22Rv1 (cell line): Measurements from ENCODE around the gene HCK.

Source experiments
- ZFX ChIP-seq: fragments of 450-650 bp; IDR thresholded peaks from 2 replicates; pipeline ENCODE4 v1.6.1; 2017; ENCODE audit warnings: antibody characterized with exemption, borderline replicate concordance
- TF ChIP-seq, protein P1 (sequence below): fragments of 450-650 bp; IDR thresholded peaks from 2 replicates; pipeline ENCODE4 v1.5.1; 2017; ENCODE audit warnings: mild to moderate bottlenecking

DNA sequence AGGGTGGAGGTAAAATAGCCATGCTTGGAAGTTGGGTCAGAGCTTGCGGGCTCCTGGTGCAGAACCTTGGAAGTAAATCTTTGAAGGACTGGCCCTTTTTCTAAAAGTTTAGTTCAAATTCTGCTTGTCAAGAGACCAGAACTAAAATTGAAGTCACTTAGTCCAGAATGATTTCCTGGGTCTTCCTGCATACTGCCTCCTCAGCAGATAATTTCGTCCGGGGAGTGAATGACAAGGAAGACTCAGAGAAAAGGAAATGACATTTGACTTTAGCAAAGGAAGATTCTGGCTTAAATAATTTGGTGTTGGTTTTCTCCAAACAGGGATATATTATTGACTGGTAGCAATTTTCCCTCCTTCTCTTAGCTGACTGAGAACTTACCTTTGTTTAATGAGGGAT, 58.7 kb downstream of the HCK start:
- TF ChIP-seq, protein P1, sequence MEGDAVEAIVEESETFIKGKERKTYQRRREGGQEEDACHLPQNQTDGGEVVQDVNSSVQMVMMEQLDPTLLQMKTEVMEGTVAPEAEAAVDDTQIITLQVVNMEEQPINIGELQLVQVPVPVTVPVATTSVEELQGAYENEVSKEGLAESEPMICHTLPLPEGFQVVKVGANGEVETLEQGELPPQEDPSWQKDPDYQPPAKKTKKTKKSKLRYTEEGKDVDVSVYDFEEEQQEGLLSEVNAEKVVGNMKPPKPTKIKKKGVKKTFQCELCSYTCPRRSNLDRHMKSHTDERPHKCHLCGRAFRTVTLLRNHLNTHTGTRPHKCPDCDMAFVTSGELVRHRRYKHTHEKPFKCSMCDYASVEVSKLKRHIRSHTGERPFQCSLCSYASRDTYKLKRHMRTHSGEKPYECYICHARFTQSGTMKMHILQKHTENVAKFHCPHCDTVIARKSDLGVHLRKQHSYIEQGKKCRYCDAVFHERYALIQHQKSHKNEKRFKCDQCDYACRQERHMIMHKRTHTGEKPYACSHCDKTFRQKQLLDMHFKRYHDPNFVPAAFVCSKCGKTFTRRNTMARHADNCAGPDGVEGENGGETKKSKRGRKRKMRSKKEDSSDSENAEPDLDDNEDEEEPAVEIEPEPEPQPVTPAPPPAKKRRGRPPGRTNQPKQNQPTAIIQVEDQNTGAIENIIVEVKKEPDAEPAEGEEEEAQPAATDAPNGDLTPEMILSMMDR, result no peak
- no peak for TF ChIP-seq ZFX
